Stomach (tissue), 4 donors: ENCODE data around the gene SKI.

Source experiments
- CTCF ChIP-seq, 7 experiments: fragments of 450-650 bp in 4 of 7; fragments of 200-600 bp in 3 of 7; sonication (generic) in 3 of 7; IDR thresholded peaks; one replicate each; pipeline ENCODE4 v1.5.1; 2016 to 2019; ENCODE audit warnings: antibody characterized with exemption in 7 of 7, control low read depth in 2 of 7, mild to moderate bottlenecking in 1 of 7
- POLR2AphosphoS5 ChIP-seq, 3 donors: sonication (generic); formaldehyde crosslinking; IDR thresholded peaks; one replicate each; pipeline ENCODE4 v1.6.1; 2016; ENCODE audit warnings: antibody characterized with exemption in 3 of 3

GRCh38 chr1:2288311-2288710, 60.2 kb downstream of the SKI start:
- no peak for TF ChIP-seq CTCF (IDR thresholded peaks at IDR 0.05)
- TF ChIP-seq POLR2AphosphoS5 (IDR thresholded peaks at IDR 0.05), result no peak
